B cell (primary cell): ENCODE results near the gene EBLN2. TPM values are rescaled to one million over a fixed set of nuclear protein-coding genes. Genes with fewer than 3 reads are reported as not detected.

Source experiments
- ATAC-seq: fragments of 200-7000 bp; cut with Tn5 transposase; one replicate; pipeline ENCODE4 v1.10.0; 2021; ENCODE audit warnings: low read depth, mild to moderate bottlenecking, moderate number of reproducible peaks, moderate library complexity
- CTCF ChIA-PET: fragments of 350-600 bp; sonication (Branson Sonifier 250); formaldehyde crosslinking; loops from one replicate; lab custom pipeline; 2021; ENCODE audit warnings: antibody characterized with exemption, inconsistent platforms; lab: Charles Lee
- POLR2A ChIA-PET: fragments of 350-600 bp; sonication (Branson Sonifier 250); formaldehyde crosslinking; loops from one replicate; lab custom pipeline; 2021; ENCODE audit warnings: antibody characterized with exemption; lab: Charles Lee
- DNase-seq: peaks from one replicate; pipeline ENCODE4 v3.0.0; 2013
- H2AFZ ChIP-seq: 2 replicates; pipeline ENCODE4 v1.6.1; 2012; ENCODE audit warnings: mild to moderate bottlenecking, low read depth, low read length; ENCODE audit not compliant: insufficient read depth, poor library complexity, severe bottlenecking
- H3K27ac ChIP-seq, 2 donors: 1 replicate in 1 of 2; 2 replicates in 1 of 2; pipeline ENCODE4 v1.5.1; 2012 to 2013; ENCODE audit warnings: low read length in 2 of 2, mild to moderate bottlenecking in 2 of 2, moderate library complexity in 1 of 2
- H3K27me3 ChIP-seq, 4 experiments: fragments of 200-600 bp in 1 of 4; sonication (generic) in 1 of 4; replicated peaks in 1 of 4; 1 replicate in 2 of 4; 2 replicates in 2 of 4; pipeline versions ENCODE4 v1.6.1 to v1.7.0; 2013 to 2016; ENCODE audit warnings: low read length in 3 of 4, mild to moderate bottlenecking in 2 of 4, mixed read lengths in 1 of 4, moderate library complexity in 1 of 4; ENCODE audit not compliant: insufficient read depth in 4 of 4, control insufficient read depth in 3 of 4; ENCODE audit errors: control extremely low read depth in 1 of 4
- H3K36me3 ChIP-seq, 2 experiments: replicated peaks in 1 of 2; 1 replicate in 1 of 2; 2 replicates in 1 of 2; pipeline versions ENCODE4 v1.6.1 to v1.7.1; 2013; ENCODE audit warnings: low read length in 1 of 2; ENCODE audit not compliant: insufficient read depth in 2 of 2, control insufficient read depth in 1 of 2; ENCODE audit errors: control extremely low read depth in 1 of 2, extremely low read depth in 1 of 2
- H3K4me1 ChIP-seq, 2 donors: fragments of 200-600 bp in 1 of 2; sonication (generic) in 1 of 2; 1 replicate in 1 of 2; 2 replicates in 1 of 2; pipeline versions ENCODE4 v1.5.1 to v1.6.1; 2013 to 2017; ENCODE audit warnings: low read length in 2 of 2; ENCODE audit not compliant: control insufficient read depth in 2 of 2, insufficient read depth in 2 of 2
- H3K4me2 ChIP-seq: replicated peaks from 2 replicates; pipeline ENCODE3; 2012; ENCODE audit warnings: mild to moderate bottlenecking, low read depth, low read length; ENCODE audit not compliant: poor library complexity, severe bottlenecking
- H3K4me3 ChIP-seq, 5 experiments: fragments of 200-600 bp in 1 of 5; sonication (generic) in 1 of 5; 1 replicate in 3 of 5; 2 replicates in 2 of 5; pipeline versions ENCODE4 v1.5.1 to v1.7.0; 2011 to 2016; ENCODE audit warnings: low read length in 4 of 5, mild to moderate bottlenecking in 4 of 5, low read depth in 2 of 5, control low read depth in 1 of 5, moderate library complexity in 1 of 5; ENCODE audit not compliant: insufficient read depth in 1 of 5; ENCODE audit errors: control extremely low read depth in 1 of 5, extremely low read depth in 1 of 5
- H3K79me2 ChIP-seq: fragments of 200-600 bp; sonication (generic); one replicate; pipeline ENCODE4 v1.6.0; 2016; ENCODE audit warnings: low read length; ENCODE audit not compliant: control insufficient read depth, insufficient read depth
- H3K9ac ChIP-seq: fragments of 200-600 bp; sonication (generic); 2 replicates; pipeline ENCODE4 v1.6.1; 2017; ENCODE audit warnings: mild to moderate bottlenecking, low read length, moderate library complexity
- H3K9me3 ChIP-seq, 3 donors: one replicate each; pipeline versions ENCODE4 v1.6.1 to v1.7.1; 2013; ENCODE audit warnings: low read length in 2 of 3; ENCODE audit not compliant: control insufficient read depth in 2 of 3, insufficient read depth in 1 of 3; ENCODE audit errors: control extremely low read depth in 1 of 3
- H4K20me1 ChIP-seq: 2 replicates; pipeline ENCODE4 v1.6.0; 2012; ENCODE audit warnings: mild to moderate bottlenecking, low read length; ENCODE audit not compliant: insufficient read depth, control insufficient read depth, poor library complexity, severe bottlenecking
- H3K27ac Mint-ChIP-seq: one replicate; pipeline ENCODE4 v1.8.0; 2021; ENCODE audit warnings: mixed read lengths
- H3K27me3 Mint-ChIP-seq: one replicate; pipeline ENCODE4 v1.8.0; 2021; ENCODE audit warnings: mixed read lengths
- H3K4me1 Mint-ChIP-seq: one replicate; pipeline ENCODE4 v1.8.0; 2021; ENCODE audit warnings: mixed read lengths
- H3K4me3 Mint-ChIP-seq: one replicate; pipeline ENCODE4 v1.8.0; 2021; ENCODE audit warnings: mixed read lengths
- H3K9me3 Mint-ChIP-seq: one replicate; pipeline ENCODE4 v1.8.0; 2022; ENCODE audit warnings: mixed read lengths; ENCODE audit not compliant: insufficient read depth
- CTCF ChIP-seq: fragments of 200-600 bp; IDR thresholded peaks from one replicate; pipeline ENCODE4 v1.8.0; 2022; ENCODE audit warnings: antibody characterized with exemption, mild to moderate bottlenecking
- EZH2 ChIP-seq: IDR thresholded peaks from 2 replicates; pipeline ENCODE4 v1.6.1; 2012; ENCODE audit warnings: borderline replicate concordance, low read depth, mild to moderate bottlenecking, moderate library complexity, low read length; ENCODE audit not compliant: insufficient read depth, poor library complexity, severe bottlenecking
- WGBS: methylation state at CpG from one replicate; pipeline ENCODE4 v1.1.5; 2013; ENCODE audit warnings: missing lambda C conversion rate; ENCODE audit not compliant: insufficient coverage; 5-methylcytosine and 5-hydroxymethylcytosine counted together
- intact Hi-C: fragments of 100-400 bp; cut with micrococcal nuclease; formaldehyde crosslinking; loops from one replicate; pipeline ENCODE4 v1.10.0; 2022
- polyA plus RNA-seq: library from polyadenylated mRNA; depleted of rRNA; stranded (reverse); fragments of >200 nt; gene quantifications from 2 replicates; pipeline ENCODE4 v1.2.3, GENCODE V29; 2012
- total RNA-seq, 2 donors: library from RNA; stranded (reverse); fragments of 120-200 nt in 1 of 2; gene quantifications; 1 replicate in 1 of 2; 2 replicates in 1 of 2; pipeline versions ENCODE4 v1.2.3 to v1.2.4, GENCODE V29; 2013 to 2022

The EBLN2 gene
- total and polyA plus RNA-seq, 2 donors (not counting 1 experiment from before 2014, with no cell fraction given), result 4.5 to 10.2 TPM

DNA sequence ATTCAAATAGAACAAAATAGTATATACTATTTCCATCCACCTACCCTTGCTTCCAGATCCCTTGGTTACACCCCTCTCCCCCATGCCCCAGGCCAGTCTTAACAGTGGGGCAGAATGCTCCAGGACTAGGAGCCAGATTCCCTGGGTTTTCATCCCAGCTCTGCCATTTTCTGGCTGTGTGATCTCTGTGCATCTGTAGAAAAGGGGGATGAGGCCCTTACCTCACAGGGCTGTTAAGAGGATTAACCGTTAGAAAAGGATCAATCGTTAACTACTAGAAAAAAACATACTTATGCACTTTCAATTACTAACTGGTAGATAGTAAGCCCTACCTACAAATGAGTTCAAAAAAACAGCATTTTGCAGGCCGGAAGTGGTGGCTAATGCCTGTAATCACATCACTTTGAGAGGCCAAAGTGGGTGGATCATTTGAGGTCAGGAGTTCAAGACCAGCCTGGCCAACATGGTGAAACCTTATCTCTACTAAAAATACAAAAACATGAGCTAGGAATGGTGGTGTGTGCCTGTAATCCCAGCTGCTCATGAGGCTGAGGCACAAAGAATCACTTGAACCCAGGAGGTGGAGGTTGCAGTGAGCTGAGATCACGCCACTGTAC lies 11.7 kb downstream of the EBLN2 start:
- POLR2A ChIA-PET, result interaction anchor here (0.7 kb wide), 1 partner anchor 28 kb away, joined by 3 read pairs; no protein-coding TSS in a partner anchor
- no peak overlapping the region for H3K27ac ChIP-seq
- H3K4me2 ChIP-seq, result no peak overlapping the region
- peaks cover 0 to 2% of the 10 kb centered on the region in 2 experiments for H3K36me3 ChIP-seq
- H3K4me3 Mint-ChIP-seq, result no peak overlapping the region
- no peaks in the 10 kb centered on the region for H3K9me3 Mint-ChIP-seq
- CTCF ChIA-PET, result interaction anchor here (1.1 kb wide), 1 partner anchor 16 kb away, joined by 3 read pairs; no protein-coding TSS in a partner anchor
- no peaks in the 10 kb centered on the region for H3K9me3 ChIP-seq
- no peak for DNase-seq
- no peaks in the 10 kb centered on the region for H3K27me3 ChIP-seq
- WGBS, result 100% methylated on average over 1 of the region's 4 CpGs
- intact Hi-C loops, result no loop called here
- no peaks in the 10 kb centered on the region for H3K4me1 ChIP-seq
- no peaks in the 10 kb centered on the region for H4K20me1 ChIP-seq
- H3K4me3 ChIP-seq, result no peak overlapping the region
- H3K79me2 ChIP-seq, result no peaks in the 10 kb centered on the region
- H3K27me3 Mint-ChIP-seq, result no peaks in the 10 kb centered on the region
- ATAC-seq, result no peak
- H3K27ac Mint-ChIP-seq, result no peak overlapping the region
- no peak for TF ChIP-seq CTCF
- TF ChIP-seq EZH2, result no peak
- no peak overlapping the region for H3K9ac ChIP-seq
- H3K4me1 Mint-ChIP-seq, result no peaks in the 10 kb centered on the region
- H2AFZ ChIP-seq, result no peak overlapping the region

DNA sequence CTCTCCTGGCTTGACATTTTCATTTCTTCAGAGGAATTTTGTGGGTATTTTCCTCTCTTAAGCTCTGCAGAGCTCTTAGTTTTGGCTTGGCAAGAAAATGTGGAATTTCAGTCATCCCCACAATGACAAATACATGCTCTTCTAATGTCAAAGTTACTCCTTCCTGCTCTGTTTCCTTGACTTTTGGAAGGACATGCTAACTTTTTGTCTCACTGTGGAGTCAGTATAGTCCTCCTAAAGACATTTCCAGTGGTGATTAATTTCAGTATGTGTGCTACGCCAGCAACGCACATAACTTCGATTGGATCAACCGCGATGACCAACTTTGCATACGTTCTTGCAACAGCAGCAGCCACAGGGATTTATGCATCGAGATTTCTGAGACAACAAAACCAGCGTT lies 13.3 kb downstream of the EBLN2 start:
- Mint-ChIP-seq H3K9me3 (no peaks in the 10 kb centered on the region), H3K4me3 (no peak overlapping the region), H3K4me1 (no peaks in the 10 kb centered on the region), H3K27ac (no peak overlapping the region), H3K27me3 (no peaks in the 10 kb centered on the region)
- no peaks in the 10 kb centered on the region for H4K20me1 ChIP-seq
- H3K27ac ChIP-seq, result no peak overlapping the region
- H3K27me3 ChIP-seq, result no peaks in the 10 kb centered on the region
- WGBS, result 97% methylated on average over 7 of the region's 8 CpGs
- no peak overlapping the region for H2AFZ ChIP-seq
- no peak overlapping the region for H3K9ac ChIP-seq
- POLR2A ChIA-PET, result no interaction called here
- TF ChIP-seq CTCF, result no peak
- no peak for TF ChIP-seq EZH2
- H3K36me3 ChIP-seq, result no peaks in the 10 kb centered on the region
- DNase-seq, result no peak
- no peak for ATAC-seq
- H3K79me2 ChIP-seq, result no peaks in the 10 kb centered on the region
- CTCF ChIA-PET, result no interaction called here
- H3K9me3 ChIP-seq, result no peaks in the 10 kb centered on the region
- no peak overlapping the region for H3K4me3 ChIP-seq
- intact Hi-C loops, result no loop called here
- H3K4me1 ChIP-seq, result no peaks in the 10 kb centered on the region
- no peak overlapping the region for H3K4me2 ChIP-seq
